GM21825 (cell line): ENCODE measurements around the gene MTA3.

Experiments used
- ATAC-seq: cut with Tn5 transposase; IDR thresholded peaks from one replicate; pipeline ENCODE4 v1.9.1; 2021; ENCODE audit warnings: mild to moderate bottlenecking, moderate library complexity; ENCODE audit not compliant: unreplicated experiment

MTA3 gene

GRCh38 chr2:42757981-42758740 lies 189.7 kb downstream of the MTA3 start:
- no peak for ATAC-seq

- ATAC-seq, result no peak
These were observed 190.3 kb downstream of the MTA3 start for GRCh38 chr2:42758751-42759150.

- no peak for ATAC-seq
These were observed 193.1 kb downstream of the MTA3 start for GRCh38 chr2:42761554-42761953.

GRCh38 chr2:42762155-42762554 lies 193.7 kb downstream of the MTA3 start:
- no peak for ATAC-seq

- no peak for ATAC-seq
These were observed 194.7 kb downstream of the MTA3 start for GRCh38 chr2:42762823-42763804.

- no peak for ATAC-seq
These were observed 195.7 kb downstream of the MTA3 start, which contains the start of gene OXER1 for GRCh38 chr2:42764096-42764495. Gene OXER1 (minus strand): TSS chr2:42764135. CDS start chr2:42764062, 73 bp downstream.

GRCh38 chr2:42764901-42765300 lies 196.5 kb downstream of the MTA3 start:
- no peak for ATAC-seq

- ATAC-seq, result no peak
These were observed 197.3 kb downstream of the MTA3 start for GRCh38 chr2:42765686-42766085.

- no peak for ATAC-seq
These were observed 198.9 kb downstream of the MTA3 start for GRCh38 chr2:42767080-42767898.

- ATAC-seq, result no peak
These were observed 199.7 kb downstream of the MTA3 start for GRCh38 chr2:42767899-42768705.

- no peak for ATAC-seq
These were observed 200.3 kb downstream of the MTA3 start for GRCh38 chr2:42768706-42769256.

- no peak for ATAC-seq
These were observed 201.3 kb downstream of the MTA3 start for GRCh38 chr2:42769583-42770287.

- peak; percentile 54 for ATAC-seq
These were observed 202.1 kb downstream of the MTA3 start for GRCh38 chr2:42770288-42771131.

- no peak for ATAC-seq
These were observed 203.2 kb downstream of the MTA3 start for GRCh38 chr2:42771546-42772153.

GRCh38 chr2:42775186-42775585 lies 206.8 kb downstream of the MTA3 start:
- ATAC-seq, result peak; percentile 45

GRCh38 chr2:42775810-42776209 lies 207.4 kb downstream of the MTA3 start:
- ATAC-seq, result no peak

GRCh38 chr2:42777883-42778805 lies 209.7 kb downstream of the MTA3 start:
- no peak for ATAC-seq
